IPS DF 19.7 (cell line): ENCODE data around the gene PRICKLE3.
"Not testable (repeated sequence)": the region's sequence is repeated elsewhere in the genome, so short reads cannot be mapped to it uniquely, and the experiment has no call there.

Experiments used
- DNase-seq: peaks from one replicate; pipeline ENCODE4 v3.0.0-alpha.2; 2013; ENCODE audit warnings: low read depth, low spot score

Gene PRICKLE3

DNA sequence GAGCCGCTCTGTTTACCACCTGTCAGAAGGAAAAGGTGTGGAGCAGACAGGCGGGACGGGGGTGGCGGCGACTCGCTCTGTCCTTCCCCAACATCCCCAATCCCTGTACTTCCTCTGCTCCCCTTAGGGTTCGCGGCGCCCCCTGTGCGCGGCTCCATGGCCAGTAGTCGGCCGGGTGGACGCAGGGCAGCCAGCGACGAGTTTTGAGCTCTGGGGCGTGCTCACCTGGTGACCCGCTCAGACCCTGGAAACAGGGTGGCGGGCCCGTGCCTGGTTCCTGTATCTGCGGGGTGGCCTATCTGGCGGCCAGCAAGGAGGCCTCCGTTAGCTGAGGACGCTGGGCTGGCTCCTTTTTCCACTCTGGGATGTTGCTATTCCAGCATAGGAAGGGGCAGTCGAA is 29.0 kb downstream of the PRICKLE3 start:
- no peak for DNase-seq

GRCh38 chrX:49155900-49156837 is 30.0 kb downstream of the PRICKLE3 start:
- DNase-seq = no peak

GRCh38 chrX:49155243-49155899 is 30.8 kb downstream of the PRICKLE3 start:
- no peak for DNase-seq

GRCh38 chrX:49153467-49153866 is 32.7 kb downstream of the PRICKLE3 start:
- no peak for DNase-seq

DNA sequence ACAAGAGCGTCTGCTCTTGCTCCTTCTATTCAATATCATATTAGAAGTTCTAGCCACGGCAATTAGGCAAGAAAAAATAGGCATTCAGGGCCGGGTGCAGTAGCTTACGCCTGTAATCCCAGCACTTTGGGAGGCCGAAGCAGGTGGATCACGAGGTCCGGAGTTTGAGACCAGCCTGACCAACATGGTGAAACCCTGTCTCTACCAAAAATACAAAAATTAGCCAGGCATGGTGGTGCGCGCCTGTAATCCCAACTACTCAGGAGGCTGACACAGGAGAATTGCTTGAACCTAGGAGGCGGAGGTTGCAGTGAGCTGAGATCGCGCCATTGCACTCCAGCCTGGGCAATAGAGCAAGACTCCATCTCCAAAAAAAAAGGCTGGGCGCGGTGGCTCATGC is 36.9 kb downstream of the PRICKLE3 start:
- not testable (repeated sequence) for DNase-seq

DNA sequence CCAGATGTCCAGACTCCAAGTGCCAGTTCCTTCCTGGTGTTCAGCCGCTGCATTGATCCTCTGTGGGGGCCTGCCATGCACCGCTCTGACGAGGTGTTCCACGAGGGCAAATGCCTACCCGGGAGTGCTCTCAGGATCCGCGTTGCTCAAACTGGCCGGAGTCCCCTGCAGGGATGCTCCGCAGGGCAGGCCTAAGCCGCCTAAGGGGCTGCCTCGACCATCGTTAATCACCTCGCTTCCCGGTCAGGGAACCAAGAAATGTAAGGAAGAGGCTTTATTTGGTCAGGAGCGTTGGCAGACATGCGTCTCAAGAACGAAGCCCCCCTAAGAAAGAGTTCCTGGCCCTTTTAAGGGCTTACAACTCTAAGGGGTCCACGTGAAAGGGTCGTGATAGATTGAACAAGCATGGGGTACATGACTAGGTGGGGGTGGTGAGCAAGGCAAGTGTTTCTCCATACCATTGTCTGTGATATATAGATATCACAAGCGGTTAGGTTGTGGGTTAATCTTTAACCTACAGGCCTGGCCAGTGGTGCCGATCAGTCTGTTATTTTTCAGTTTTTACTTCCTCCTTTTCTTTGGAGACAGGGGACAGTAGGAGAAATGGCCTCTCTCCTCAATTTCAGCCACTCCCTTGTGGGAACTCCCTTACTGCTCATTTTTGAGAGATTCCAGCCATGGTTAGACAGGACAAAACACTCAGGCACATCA is 37.6 kb downstream of the PRICKLE3 start:
- DNase-seq = not testable (repeated sequence)

- DNase-seq = no peak
These were observed 38.2 kb downstream of the PRICKLE3 start for GRCh38 chrX:49147936-49148335.

DNA sequence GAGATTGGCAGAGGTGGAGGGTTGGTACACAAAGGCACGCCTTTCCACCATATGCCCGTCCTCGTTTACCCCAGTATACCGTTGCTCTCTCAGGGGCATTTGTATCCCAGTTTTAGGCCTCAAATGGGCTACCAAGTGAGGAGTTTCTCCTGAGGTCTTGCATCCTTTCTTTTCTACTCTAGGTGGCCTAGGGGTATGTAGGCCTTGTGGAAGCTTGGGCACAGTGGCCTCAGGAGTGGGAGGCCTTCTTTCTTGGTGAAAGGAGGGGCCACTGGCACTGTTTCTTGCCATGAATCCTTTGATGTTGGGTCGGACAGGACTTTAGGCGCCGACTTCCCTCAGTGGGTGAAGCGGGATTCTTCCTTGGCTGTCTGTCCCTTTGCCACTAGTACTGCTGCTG is 38.9 kb downstream of the PRICKLE3 start:
- DNase-seq = no peak

DNA sequence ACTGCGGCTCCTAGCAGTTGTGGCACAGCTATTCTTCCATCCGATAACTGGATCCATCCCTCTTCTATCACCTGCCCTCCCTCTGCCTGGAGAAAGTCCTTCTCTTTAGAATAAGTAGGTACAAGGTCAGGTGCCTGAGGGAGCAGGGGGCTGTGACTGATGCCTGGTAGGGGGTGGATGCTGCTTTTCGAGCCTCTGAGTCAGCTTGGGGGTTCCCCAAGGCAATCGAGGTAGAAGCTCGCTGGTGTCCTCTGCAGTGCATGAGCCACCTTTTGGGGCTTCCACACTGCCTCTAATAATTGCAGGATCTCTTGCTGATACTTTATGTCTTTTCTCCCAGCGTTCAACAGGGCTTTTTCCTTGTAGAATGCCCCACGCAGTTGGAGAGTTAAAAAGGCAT is 43.0 kb downstream of the PRICKLE3 start:
- not testable (repeated sequence) for DNase-seq

DNA sequence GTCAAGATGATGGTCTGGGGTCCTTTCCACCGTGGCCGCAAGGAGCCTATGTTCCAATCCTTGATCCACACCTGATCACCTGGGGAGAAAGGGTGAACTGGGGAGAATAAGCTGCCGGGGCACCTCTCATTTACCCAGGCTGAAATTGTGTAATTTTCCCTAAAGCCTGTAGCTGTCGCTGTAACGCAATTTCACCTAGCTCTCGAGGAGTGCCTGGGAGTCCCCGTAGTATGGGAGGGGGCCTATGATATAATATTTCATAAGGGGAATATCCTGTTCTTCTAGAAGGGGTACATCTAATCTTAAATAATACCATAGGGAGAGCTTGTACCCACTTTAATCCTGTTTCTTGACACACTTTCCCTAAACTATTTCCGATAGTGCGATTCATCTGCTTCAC is 43.9 kb downstream of the PRICKLE3 start:
- not testable (repeated sequence) for DNase-seq

- DNase-seq = no peak
These were observed 46.5 kb downstream of the PRICKLE3 start for GRCh38 chrX:49139713-49140112.

- no peak for DNase-seq
These were observed 48.7 kb downstream of the PRICKLE3 start for GRCh38 chrX:49137492-49137891.

DNA sequence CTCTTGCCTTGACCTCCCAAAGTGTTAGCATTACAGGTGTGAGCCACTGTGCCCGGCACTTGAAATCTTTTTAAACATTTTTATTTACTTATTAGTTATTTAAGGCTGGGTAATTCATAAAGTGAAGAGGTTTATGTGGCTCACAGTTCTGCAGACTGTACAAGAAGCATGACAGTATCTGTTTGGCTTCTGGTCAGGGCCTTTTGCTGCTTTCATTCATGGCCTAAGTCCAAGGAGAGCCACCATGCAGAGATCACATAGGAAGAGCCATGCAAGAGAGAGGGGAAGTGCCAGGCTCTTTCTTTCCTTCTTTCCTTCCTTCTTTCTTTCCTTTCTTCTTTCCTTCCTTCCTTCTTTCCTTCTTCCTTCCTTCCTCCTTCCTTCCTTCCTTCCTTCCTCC is 52.4 kb downstream of the PRICKLE3 start:
- DNase-seq = no peak

DNA sequence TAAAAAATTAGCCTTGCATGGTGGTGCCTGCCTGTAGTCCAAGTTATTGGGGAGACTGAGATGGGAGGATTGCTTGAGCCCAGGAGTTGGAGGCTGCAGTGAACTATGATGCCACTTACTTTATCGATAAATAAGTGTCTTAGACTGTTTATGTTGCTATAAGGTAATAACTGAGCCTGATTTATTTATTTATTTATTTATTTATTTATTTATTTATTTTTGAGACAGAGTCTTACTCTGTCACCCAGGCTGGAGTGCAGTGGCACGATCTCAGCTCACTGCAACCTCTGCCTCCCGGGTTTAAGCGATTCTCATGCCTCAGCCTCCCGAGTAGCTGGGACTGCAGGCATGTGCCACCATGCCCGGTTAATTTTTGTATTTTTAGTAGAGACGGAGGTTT is 53.9 kb downstream of the PRICKLE3 start:
- not testable (repeated sequence) for DNase-seq

- DNase-seq = no peak
These were observed 56.7 kb downstream of the PRICKLE3 start for GRCh38 chrX:49129427-49129826.

DNA sequence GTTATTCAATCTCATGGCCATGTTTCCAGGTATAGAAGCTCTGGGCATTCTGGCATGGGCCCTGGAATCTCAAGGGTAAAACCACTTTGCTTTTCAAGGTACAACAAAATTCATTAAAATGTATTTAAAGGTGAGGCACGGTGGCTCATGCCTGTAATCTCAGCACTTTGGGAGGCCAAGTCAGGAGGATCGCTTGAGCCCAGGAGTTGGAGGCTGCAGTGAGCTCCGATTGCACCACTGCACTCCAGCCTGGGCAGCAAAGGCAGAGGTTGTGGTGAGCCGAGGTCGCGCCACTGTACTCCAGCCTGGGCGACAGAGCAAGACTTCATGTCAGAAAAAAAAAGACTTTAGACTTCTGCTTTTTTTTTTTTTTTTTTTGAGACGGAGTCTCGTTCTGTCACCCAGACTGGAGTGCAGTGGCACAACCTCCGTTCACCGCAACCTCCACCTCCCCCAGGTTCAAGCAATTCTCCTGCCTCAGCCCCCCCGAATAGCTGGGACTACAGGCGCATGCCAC is 58.4 kb downstream of the PRICKLE3 start:
- not testable (repeated sequence) for DNase-seq
